Measurements from ENCODE around the gene KCNC1. TPM values are rescaled to one million over a fixed set of nuclear protein-coding genes. Genes with fewer than 3 reads are reported as not detected.

KCNC1 gene
- total and polyA plus RNA-seq, 9 donors: 0.02 to 0.18 (median 0.03) TPM; not detected in 5

- Histone ChIP-seq H3K9me3 (no peaks in the 10 kb centered on the region), H3K4me1 (ENCODE audit: insufficient read depth) (no peaks in the 10 kb centered on the region), H3K36me3 (no peaks in the 10 kb centered on the region), H3K27me3 (no peaks in the 10 kb centered on the region), H3K4me3 (no peak overlapping the region), H3K27ac (no peak overlapping the region)
- intact Hi-C loops (cut with DNase I): no loop called here
- no peak for DNase-seq
- TF ChIP-seq EP300 (IDR thresholded peaks at IDR 0.05) (no peak), POLR2A (IDR thresholded peaks at IDR 0.05) (no peak)
- TF ChIP-seq, protein P1, sequence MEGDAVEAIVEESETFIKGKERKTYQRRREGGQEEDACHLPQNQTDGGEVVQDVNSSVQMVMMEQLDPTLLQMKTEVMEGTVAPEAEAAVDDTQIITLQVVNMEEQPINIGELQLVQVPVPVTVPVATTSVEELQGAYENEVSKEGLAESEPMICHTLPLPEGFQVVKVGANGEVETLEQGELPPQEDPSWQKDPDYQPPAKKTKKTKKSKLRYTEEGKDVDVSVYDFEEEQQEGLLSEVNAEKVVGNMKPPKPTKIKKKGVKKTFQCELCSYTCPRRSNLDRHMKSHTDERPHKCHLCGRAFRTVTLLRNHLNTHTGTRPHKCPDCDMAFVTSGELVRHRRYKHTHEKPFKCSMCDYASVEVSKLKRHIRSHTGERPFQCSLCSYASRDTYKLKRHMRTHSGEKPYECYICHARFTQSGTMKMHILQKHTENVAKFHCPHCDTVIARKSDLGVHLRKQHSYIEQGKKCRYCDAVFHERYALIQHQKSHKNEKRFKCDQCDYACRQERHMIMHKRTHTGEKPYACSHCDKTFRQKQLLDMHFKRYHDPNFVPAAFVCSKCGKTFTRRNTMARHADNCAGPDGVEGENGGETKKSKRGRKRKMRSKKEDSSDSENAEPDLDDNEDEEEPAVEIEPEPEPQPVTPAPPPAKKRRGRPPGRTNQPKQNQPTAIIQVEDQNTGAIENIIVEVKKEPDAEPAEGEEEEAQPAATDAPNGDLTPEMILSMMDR (IDR thresholded peaks at IDR 0.05): no peak
- 57 to 65% (median 59%) methylated on average over 10 of the region's 10 CpGs for WGBS, 3 donors
These were observed 42.6 kb upstream of the KCNC1 start for GRCh38 chr11:17691976-17692375.

GRCh38 chr11:17692931-17693330 lies 41.6 kb upstream of the KCNC1 start:
- Histone ChIP-seq H3K4me1 (ENCODE audit: insufficient read depth) (no peaks in the 10 kb centered on the region), H3K27ac (no peak overlapping the region), H3K4me3 (no peak overlapping the region), H3K27me3 (no peaks in the 10 kb centered on the region), H3K36me3 (no peaks in the 10 kb centered on the region), H3K9me3 (no peaks in the 10 kb centered on the region)
- intact Hi-C loops (cut with DNase I): no loop called here
- WGBS, 3 donors: 73 to 81% (median 75%) methylated on average over 7 of the region's 7 CpGs
- TF ChIP-seq, protein P1 (IDR thresholded peaks at IDR 0.05): no peak
- TF ChIP-seq POLR2A (IDR thresholded peaks at IDR 0.05) (no peak), EP300 (IDR thresholded peaks at IDR 0.05) (no peak)
- DNase-seq: no peak

DNA sequence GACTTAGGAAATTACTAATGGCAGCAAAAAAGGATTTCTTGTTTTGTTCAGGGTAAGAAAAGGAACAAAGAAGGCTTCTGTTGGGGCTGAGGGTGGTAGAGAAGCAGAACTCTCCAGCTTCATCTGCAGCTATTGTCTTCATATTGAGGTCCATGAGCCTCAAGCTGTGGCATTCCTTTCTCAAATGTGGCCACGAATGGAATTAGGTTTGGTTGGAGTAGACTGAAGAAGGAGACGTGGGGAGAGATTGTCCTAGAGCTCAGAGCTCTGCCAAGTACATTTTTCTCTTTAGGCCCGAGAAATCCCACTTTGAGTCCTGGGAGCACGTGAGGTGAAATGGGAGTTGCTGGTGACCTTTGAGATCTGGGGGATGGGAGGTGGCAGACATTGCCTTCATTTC lies 41.0 kb upstream of the KCNC1 start:
- Histone ChIP-seq H3K9me3 (no peaks in the 10 kb centered on the region), H3K4me3 (no peak overlapping the region), H3K27ac (no peak overlapping the region), H3K27me3 (no peaks in the 10 kb centered on the region), H3K36me3 (no peaks in the 10 kb centered on the region), H3K4me1 (ENCODE audit: insufficient read depth) (no peaks in the 10 kb centered on the region)
- intact Hi-C loops (cut with DNase I): no loop called here
- no peak for DNase-seq
- TF ChIP-seq, protein P1 (IDR thresholded peaks at IDR 0.05): no peak
- TF ChIP-seq POLR2A (IDR thresholded peaks at IDR 0.05) (no peak), EP300 (IDR thresholded peaks at IDR 0.05) (no peak)
- WGBS, 3 donors: 50 to 62% (median 54%) methylated on average over 4 of the region's 4 CpGs

DNA sequence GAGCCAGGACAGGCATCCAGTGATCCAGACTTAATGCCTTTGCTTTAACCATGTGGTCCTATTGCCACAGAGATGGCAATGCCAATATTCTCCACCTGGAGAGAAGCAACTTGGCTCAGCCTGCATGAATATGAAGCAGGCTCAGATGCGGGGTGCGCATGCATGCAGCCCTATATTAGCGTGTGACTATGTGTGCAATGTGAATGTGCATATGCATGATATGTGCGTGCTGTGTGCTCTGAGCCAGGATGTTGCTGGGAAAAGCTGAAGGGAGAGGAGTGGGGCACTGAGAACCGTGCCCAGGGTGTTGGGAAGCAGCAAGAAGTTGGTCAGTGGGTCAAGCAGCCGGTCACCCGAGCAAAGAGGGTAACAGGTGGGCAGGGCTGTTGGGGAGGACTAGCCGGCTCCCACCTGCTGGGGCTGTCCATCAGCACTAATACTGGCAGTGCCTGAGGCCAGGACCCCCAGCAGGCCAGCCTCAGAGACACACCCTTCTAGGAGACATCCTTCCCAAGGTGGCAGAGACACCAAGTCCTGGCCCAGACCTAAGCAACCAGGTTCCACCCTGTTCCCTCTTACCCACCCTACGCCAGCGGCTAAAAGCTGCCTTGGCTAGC lies 40.0 kb upstream of the KCNC1 start:
- Histone ChIP-seq H3K27ac (no peak overlapping the region), H3K27me3 (no peaks in the 10 kb centered on the region), H3K9me3 (no peaks in the 10 kb centered on the region), H3K4me3 (no peak overlapping the region), H3K36me3 (no peaks in the 10 kb centered on the region), H3K4me1 (ENCODE audit: insufficient read depth) (no peaks in the 10 kb centered on the region)
- no peak for DNase-seq
- WGBS, 3 donors: 72 to 85% (median 78%) methylated on average over 10 of the region's 10 CpGs
- intact Hi-C loops (cut with DNase I): no loop called here
- TF ChIP-seq POLR2A (IDR thresholded peaks at IDR 0.05) (no peak), EP300 (IDR thresholded peaks at IDR 0.05) (no peak)
- TF ChIP-seq, protein P1 (IDR thresholded peaks at IDR 0.05): no peak
